Activated T-helper 1 cell treated with anti-CD3 and anti-CD28 coated beads, Interleukin-12 subunit alpha, Interleukin-12 subunit beta, Interleukin-2, Interleukin-4 antibody, amounts not matched to agents 30 ng/mL and 10 ng/mL and 1 ng/mL, durations not matched to agents 14 hours and 24 hours and 36 hours (primary cell): ENCODE results near the gene MMP7. TPM values are rescaled to one million over a fixed set of nuclear protein-coding genes. Genes with fewer than 3 reads are reported as not detected.
"Not testable (repeated sequence)": the region's sequence is repeated elsewhere in the genome, so short reads cannot be mapped to it uniquely, and the experiment has no call there.

Source experiments
- DNase-seq: peaks from one replicate; pipeline ENCODE4 v3.0.0; 2021; ENCODE audit warnings: low spot score
- H3K27ac Mint-ChIP-seq: one replicate; pipeline ENCODE4 v1.8.0; 2021; ENCODE audit warnings: mild to moderate bottlenecking, mixed read lengths
- H3K27me3 Mint-ChIP-seq: one replicate; pipeline ENCODE4 v1.8.0; 2022; ENCODE audit warnings: mild to moderate bottlenecking, moderate library complexity, mixed read lengths; ENCODE audit not compliant: insufficient read depth
- H3K36me3 Mint-ChIP-seq: one replicate; pipeline ENCODE4 v1.8.0; 2021; ENCODE audit warnings: low read depth, mixed read lengths
- H3K4me1 Mint-ChIP-seq: one replicate; pipeline ENCODE4 v1.8.0; 2021; ENCODE audit warnings: low read depth, mixed read lengths
- H3K4me3 Mint-ChIP-seq: one replicate; pipeline ENCODE4 v1.8.0; 2021; ENCODE audit warnings: mild to moderate bottlenecking, moderate library complexity, mixed read lengths
- H3K9me3 Mint-ChIP-seq: one replicate; pipeline ENCODE4 v1.8.0; 2021; ENCODE audit warnings: mixed read lengths
- intact Hi-C: fragments of 100-400 bp; cut with micrococcal nuclease; formaldehyde crosslinking; loops from one replicate; pipeline ENCODE4 v1.15.1; 2024
- total RNA-seq: library from RNA; stranded (reverse); gene quantifications from 2 replicates; pipeline ENCODE4 v1.2.3, GENCODE V29; 2022

The MMP7 gene
- total RNA-seq, 1 donor from 2014 or later: not detected

DNA sequence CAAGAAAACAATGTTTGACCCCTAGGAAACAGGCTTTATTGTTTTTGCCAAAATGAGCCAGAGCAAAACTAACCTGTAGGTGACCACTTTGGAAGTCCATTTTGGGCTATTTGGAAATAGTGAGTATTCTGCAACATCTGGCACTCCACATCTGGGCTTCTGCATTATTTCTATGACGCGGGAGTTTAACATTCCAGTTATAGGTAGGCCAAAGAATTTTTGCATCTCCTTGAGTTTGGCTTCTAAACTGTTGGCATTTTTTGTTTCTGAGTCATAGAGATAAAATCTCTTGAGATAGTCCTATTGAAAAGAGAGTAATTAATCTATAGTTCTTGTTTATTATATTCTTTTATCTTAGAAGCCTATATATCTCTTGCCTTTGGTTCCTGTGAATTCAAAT lies 2.9 kb downstream of the MMP7 start:
- peaks cover 3% of the 10 kb centered on the region for H3K27me3 Mint-ChIP-seq
- no peaks in the 10 kb centered on the region for H3K9me3 Mint-ChIP-seq
- intact Hi-C loops: no loop called here
- DNase-seq: no peak
- no peaks in the 10 kb centered on the region for H3K36me3 Mint-ChIP-seq
- H3K4me3 Mint-ChIP-seq: no peak overlapping the region
- peaks cover 8% of the 10 kb centered on the region for H3K4me1 Mint-ChIP-seq
- no peak overlapping the region for H3K27ac Mint-ChIP-seq

DNA sequence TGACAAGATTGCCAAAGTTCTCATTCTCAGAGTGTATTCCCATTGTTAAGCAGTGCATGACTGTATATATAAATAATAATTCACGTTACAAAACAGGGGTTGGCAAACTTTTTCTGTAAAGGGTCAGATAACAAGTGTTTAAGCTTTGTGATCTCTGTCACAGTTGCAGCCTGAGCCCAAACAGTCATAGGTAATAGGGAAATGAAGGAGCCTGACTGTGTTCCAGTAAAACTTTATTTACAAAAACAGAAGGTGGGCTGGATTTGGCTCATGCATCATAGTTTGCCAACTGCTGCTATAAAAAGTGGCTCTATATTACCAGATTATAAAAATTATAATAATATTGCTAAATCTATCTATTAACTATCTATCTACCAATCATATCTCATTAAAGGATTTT lies 3.5 kb downstream of the MMP7 start:
- Mint-ChIP-seq H3K4me1 (peaks cover 14% of the 10 kb centered on the region), H3K9me3 (no peaks in the 10 kb centered on the region), H3K36me3 (no peaks in the 10 kb centered on the region), H3K27me3 (peaks cover 3% of the 10 kb centered on the region), H3K27ac (no peak overlapping the region), H3K4me3 (no peak overlapping the region)
- intact Hi-C loops: no loop called here
- DNase-seq: no peak

DNA sequence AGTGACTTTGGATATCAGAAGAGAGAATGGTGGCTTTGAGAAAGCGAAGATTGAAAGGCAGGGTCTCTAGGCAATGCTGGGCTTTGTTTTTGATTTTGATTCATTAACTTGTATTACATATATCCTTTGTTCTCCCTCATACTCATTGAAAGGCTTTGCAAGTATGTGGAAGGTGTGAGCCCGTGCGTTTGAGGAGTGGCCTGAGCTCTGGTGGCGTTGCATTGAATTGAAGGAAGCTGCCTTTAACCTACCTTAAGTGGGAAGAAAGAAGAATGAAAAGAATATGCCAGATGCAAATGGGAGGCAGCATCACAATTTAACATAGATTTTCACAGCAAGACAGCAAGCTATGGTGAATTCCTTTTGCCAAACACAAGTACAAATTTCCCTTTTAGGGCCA lies 6.7 kb downstream of the MMP7 start:
- no peak for DNase-seq
- H3K36me3 Mint-ChIP-seq: no peaks in the 10 kb centered on the region
- no peak overlapping the region for H3K4me3 Mint-ChIP-seq
- peaks cover 6% of the 10 kb centered on the region for H3K27me3 Mint-ChIP-seq
- H3K4me1 Mint-ChIP-seq: peaks cover 9% of the 10 kb centered on the region
- no peak overlapping the region for H3K27ac Mint-ChIP-seq
- no peaks in the 10 kb centered on the region for H3K9me3 Mint-ChIP-seq
- intact Hi-C loops: no loop called here

DNA sequence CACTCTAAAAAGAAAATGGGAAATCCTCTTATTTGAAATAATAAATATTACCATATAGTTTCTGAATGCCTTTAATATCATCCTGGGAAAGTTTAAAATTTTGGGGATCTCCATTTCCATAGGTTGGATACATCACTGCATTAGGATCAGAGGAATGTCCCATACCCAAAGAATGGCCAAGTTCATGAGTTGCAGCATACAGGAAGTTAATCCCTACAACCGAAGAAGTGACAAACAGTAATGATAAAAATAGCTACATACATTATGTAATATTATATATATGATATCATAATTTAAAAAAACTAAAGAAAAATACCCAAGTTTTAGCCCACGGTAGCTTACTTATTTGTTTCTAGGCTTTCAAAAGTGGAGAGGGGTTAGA lies 7.4 kb downstream of the MMP7 start:
- Mint-ChIP-seq H3K36me3 (no peaks in the 10 kb centered on the region), H3K27ac (no peak overlapping the region), H3K9me3 (no peaks in the 10 kb centered on the region), H3K4me3 (no peak overlapping the region), H3K4me1 (peaks cover 9% of the 10 kb centered on the region), H3K27me3 (peaks cover 5% of the 10 kb centered on the region)
- DNase-seq: no peak
- intact Hi-C loops: no loop called here

DNA sequence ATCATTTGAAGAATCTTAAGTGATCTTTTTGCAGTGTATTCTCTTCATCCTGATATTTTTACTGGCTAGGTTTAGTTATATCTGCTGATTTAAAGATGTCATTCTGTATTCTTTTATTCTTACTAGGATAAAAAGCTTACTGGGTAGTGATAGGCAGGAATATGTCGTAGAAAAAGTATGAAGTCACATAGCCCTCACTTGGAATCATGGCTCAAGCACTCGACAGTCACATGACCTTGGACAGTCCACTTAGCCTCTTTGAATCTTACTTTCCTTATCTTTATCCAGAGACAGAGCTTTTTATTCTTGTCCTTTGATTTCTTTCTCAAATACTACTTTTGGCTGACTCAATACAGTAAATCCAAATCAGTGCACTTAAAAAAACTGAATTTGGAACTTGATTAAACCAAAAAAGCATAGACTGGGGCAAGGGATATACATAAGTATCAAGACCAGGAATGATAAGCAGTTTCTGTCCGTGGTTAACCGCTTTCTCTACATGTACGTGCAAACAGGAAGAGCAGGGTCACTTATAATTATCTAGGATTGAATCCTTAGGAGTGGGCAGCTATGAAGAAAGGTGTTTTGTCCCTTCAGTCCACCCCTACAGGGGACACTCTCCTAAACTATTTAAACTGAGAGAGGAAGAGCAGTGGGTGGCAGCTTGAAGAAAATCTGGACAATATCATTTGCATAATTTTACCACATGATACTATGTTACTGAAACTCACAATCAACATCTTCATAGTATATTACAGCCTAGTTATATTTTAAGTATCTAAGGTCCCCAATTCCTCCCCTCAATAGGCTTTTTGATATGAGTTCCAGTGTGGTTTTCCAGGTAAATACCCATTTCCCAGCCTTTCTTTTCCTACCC lies 8.0 kb downstream of the MMP7 start:
- H3K27ac Mint-ChIP-seq: no peak overlapping the region
- H3K4me1 Mint-ChIP-seq: peaks cover 9% of the 10 kb centered on the region
- DNase-seq: no peak
- peaks cover 5% of the 10 kb centered on the region for H3K27me3 Mint-ChIP-seq
- no peaks in the 10 kb centered on the region for H3K36me3 Mint-ChIP-seq
- no peaks in the 10 kb centered on the region for H3K9me3 Mint-ChIP-seq
- H3K4me3 Mint-ChIP-seq: no peak overlapping the region
- intact Hi-C loops: no loop called here

DNA sequence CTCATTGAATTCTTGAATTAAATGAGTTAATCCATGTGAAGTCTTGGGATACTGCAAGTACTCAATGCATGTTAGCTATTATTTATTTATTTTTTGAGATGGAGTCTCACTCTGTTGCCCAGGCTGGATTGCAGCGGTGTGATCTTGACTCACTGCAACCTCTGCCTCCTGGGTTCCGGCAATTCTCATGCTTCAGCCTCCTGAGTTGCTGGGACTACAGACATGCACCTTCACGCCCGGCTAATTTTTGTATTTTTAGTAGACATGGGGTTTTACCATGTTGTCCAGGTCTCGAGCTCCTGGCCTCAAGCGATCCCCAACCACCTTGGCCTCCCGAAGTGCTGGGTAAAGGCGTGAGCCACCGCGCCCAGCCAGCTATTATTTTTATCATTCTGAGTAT lies 9.4 kb downstream of the MMP7 start:
- no peak for DNase-seq
- H3K4me1 Mint-ChIP-seq: peaks cover 9% of the 10 kb centered on the region
- H3K9me3 Mint-ChIP-seq: no peaks in the 10 kb centered on the region
- H3K4me3 Mint-ChIP-seq: no peak overlapping the region
- H3K36me3 Mint-ChIP-seq: no peaks in the 10 kb centered on the region
- intact Hi-C loops: no loop called here
- peaks cover 5% of the 10 kb centered on the region for H3K27me3 Mint-ChIP-seq
- no peak overlapping the region for H3K27ac Mint-ChIP-seq

DNA sequence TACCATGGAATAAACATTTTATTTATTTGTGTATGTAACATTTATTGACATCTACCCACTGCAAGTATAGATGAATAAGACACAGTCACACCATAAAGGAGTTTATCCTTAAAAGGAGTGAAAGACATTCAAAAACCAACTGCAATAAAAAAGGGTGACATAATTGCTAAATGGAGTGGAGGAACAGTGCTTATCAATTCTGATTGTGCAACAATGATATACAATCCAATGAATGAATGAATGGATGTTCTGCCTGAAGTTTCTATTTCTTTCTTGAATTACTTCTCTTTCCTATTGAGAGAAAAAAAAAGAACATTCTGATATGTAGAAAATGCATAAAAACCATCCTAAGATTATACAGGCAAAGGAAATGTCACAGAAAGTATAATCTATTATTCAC lies 10.0 kb downstream of the MMP7 start:
- DNase-seq: no peak
- H3K4me3 Mint-ChIP-seq: no peak overlapping the region

DNA sequence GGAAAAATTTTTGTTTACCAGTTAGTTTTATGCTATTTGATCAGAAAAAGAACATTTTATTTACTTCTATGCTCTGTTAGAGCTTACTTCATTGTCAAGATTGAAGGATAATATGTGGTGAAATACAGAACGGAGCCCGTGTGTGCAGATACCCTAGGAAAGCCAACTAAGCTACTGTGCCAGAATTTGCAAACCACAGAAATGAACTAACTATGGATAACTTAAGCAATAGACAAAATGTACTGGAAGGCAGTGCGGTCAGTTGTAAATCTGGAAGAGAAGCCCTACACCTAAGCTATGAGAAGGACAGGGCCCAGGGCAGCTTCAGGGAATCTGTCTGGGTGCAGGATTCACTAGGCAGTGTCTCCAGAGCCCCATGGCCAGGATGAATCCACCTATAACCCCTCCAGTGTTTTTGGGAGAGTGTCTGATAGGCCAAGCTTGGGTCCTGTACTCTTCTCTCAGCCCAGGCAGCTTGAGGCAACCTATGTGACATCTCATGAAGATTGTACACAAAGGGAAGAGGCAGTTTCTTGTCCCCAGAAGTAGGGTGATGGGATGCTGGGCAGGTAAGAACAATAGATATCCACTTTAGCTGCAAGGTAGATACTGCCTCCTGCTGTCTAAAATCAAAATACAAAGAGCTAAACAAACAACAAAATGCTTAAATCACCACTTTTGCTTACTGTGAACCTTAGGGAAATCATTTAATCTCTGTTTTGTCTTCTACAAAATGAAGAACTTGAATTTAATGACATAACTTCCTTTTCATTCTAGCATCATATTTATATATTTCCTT lies 12.1 kb downstream of the MMP7 start:
- H3K9me3 Mint-ChIP-seq: no peaks in the 10 kb centered on the region
- DNase-seq: no peak
- intact Hi-C loops: loop anchor here (2.0 kb wide), 1 partner anchor 94 kb away; no protein-coding TSS in a partner anchor
- H3K27ac Mint-ChIP-seq: no peak overlapping the region
- H3K4me1 Mint-ChIP-seq: peaks cover 9% of the 10 kb centered on the region
- H3K36me3 Mint-ChIP-seq: peaks cover 2% of the 10 kb centered on the region
- H3K27me3 Mint-ChIP-seq: peaks cover 3% of the 10 kb centered on the region
- H3K4me3 Mint-ChIP-seq: no peak overlapping the region

More for the DNA sequence above, 10.0 kb downstream of the MMP7 start:
- no peaks in the 10 kb centered on the region for H3K9me3 Mint-ChIP-seq
- peaks cover 5% of the 10 kb centered on the region for H3K27me3 Mint-ChIP-seq
- no peaks in the 10 kb centered on the region for H3K36me3 Mint-ChIP-seq
- intact Hi-C loops: no loop called here
- no peak overlapping the region for H3K27ac Mint-ChIP-seq
- H3K4me1 Mint-ChIP-seq: peaks cover 9% of the 10 kb centered on the region

DNA sequence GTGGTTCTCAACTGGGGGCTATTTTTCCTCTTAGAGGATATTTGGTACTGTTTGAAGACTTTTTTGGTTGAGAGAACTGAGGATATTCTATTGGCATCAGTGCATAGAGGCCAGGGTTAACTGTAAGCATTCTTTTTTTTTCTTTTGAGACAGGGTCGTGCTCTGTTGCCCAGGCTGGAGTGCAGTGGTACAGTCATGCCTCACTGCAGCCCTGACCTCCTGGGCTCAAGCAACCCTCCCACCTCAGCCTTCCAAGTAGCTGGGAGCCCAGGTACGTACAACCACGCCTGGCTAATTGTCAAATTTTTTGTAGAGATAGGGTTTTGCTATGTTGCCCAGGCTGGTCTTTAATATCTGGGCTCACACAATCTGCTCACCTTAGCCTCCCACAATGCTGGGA lies 12.9 kb downstream of the MMP7 start:
- Mint-ChIP-seq H3K27ac (no peak overlapping the region), H3K4me1 (peaks cover 6% of the 10 kb centered on the region), H3K36me3 (peaks cover 2% of the 10 kb centered on the region), H3K4me3 (no peak overlapping the region), H3K9me3 (no peaks in the 10 kb centered on the region), H3K27me3 (peaks cover 3% of the 10 kb centered on the region)
- intact Hi-C loops: loop anchor here (2.0 kb wide), 1 partner anchor 95 kb away; no protein-coding TSS in a partner anchor
- DNase-seq: no peak

DNA sequence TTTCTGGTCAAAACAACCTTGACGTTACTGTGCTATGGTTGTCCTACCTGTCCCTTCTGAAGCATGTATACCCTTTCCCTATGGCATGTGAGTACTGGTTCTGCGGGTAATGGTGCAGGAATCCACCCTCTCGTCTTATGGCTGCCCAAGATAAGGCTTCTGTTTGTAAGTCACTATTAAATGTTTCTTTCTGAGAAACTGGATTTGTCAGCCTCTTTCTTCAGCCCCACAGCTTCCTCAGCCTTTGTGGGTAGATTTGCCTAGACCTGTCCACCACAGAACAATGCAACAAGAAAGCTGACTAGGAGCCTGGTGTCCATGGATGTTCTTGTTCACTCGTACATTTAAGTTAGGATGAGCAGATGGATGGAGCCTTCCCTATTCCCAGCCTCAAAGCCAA lies 14.4 kb downstream of the MMP7 start:
- no peaks in the 10 kb centered on the region for H3K4me1 Mint-ChIP-seq
- H3K36me3 Mint-ChIP-seq: peaks cover 2% of the 10 kb centered on the region
- intact Hi-C loops: no loop called here
- H3K27me3 Mint-ChIP-seq: no peaks in the 10 kb centered on the region
- no peak for DNase-seq
- no peaks in the 10 kb centered on the region for H3K9me3 Mint-ChIP-seq
- no peak overlapping the region for H3K4me3 Mint-ChIP-seq
- H3K27ac Mint-ChIP-seq: no peak overlapping the region

DNA sequence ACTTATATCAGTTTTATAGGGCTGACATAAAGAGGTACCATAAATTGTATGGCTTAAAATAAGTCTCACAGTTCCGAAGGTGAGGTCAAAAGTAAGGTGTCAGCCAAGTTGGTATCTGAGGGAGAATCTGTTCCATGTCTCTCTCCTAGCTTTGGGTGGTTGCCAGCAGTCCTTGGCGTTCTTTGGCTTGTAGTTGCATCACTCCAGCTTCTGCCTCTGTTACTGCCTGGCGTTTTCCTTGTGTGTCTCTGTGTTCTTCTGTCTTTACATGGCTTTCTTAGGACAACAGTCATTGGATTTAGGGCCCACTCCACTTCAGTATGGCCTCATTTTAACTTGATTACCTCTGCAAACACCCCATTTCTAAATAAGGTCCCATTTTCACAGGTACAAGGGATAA lies 16.7 kb downstream of the MMP7 start:
- H3K4me3 Mint-ChIP-seq: no peak overlapping the region
- no peaks in the 10 kb centered on the region for H3K4me1 Mint-ChIP-seq
- intact Hi-C loops: no loop called here
- H3K27ac Mint-ChIP-seq: no peak overlapping the region
- H3K9me3 Mint-ChIP-seq: no peaks in the 10 kb centered on the region
- no peaks in the 10 kb centered on the region for H3K27me3 Mint-ChIP-seq
- H3K36me3 Mint-ChIP-seq: peaks cover 2% of the 10 kb centered on the region
- no peak for DNase-seq

DNA sequence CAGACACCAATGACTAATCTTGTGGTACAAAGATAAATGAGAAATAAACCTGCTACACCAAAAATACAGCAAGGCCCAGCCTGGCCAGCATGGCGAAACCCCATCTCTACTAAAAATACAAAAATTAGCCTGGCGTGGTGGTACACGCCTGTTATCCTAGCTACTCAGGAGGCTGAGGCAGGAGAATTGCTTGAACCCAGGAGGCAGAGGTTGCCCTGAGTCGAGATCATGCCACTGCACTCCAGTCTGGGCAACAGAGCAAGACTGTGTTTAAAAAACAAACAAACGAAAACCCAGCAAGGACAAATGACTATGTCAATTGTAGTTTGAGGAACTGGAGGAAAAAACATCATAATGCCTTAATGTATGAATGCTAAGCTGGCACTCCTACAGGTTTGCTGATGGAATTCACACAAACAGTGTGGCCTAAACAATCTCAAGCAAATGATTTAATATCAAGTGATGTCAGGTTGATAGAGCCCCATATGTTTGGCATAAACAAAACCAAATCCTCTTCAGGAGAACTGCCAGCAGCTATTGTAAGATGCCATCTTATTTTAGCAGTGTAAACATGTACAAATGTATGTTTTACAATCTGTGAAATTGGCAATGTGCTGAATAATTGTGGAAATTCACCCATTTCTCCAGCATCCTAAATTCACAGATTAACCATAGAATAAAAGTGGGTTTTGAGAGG lies 20.0 kb downstream of the MMP7 start:
- Mint-ChIP-seq H3K36me3 (peaks cover 2% of the 10 kb centered on the region), H3K9me3 (no peaks in the 10 kb centered on the region), H3K27ac (no peak overlapping the region), H3K4me1 (no peaks in the 10 kb centered on the region), H3K4me3 (no peak overlapping the region), H3K27me3 (peaks cover 5% of the 10 kb centered on the region)
- intact Hi-C loops: no loop called here
- DNase-seq: no peak

DNA sequence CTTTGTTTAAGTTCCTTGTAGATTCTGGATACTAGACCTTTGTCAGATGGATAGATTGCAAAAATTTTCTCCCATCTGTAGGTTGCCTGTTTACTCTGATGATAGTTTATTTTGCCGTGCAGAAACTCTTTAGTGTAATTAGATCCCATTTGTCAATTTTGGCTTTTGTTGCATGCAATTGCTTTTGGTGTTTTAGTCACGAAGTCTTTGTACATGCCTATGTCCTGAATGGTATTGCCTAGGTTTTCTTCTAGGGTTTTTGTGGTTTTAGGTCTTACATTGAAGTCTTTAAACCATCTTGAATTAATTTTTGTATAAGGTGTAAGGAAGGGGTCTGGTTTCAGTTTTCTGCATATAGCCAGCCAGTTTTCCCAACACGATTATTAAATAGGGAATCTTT lies 27.7 kb downstream of the MMP7 start:
- intact Hi-C loops, H3K9me3 Mint-ChIP-seq, H3K27ac Mint-ChIP-seq, H3K36me3 Mint-ChIP-seq, H3K4me1 Mint-ChIP-seq, H3K4me3 Mint-ChIP-seq, DNase-seq: not testable (repeated sequence)
- peaks cover 24% of the 10 kb centered on the region for H3K27me3 Mint-ChIP-seq
